ENCODE measurements around the gene EFTUD2.

- TF ChIP-seq, protein P1, sequence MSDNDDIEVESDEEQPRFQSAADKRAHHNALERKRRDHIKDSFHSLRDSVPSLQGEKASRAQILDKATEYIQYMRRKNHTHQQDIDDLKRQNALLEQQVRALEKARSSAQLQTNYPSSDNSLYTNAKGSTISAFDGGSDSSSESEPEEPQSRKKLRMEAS (CRISPR knock-in tag; IDR thresholded peaks at IDR 0.05) = no peak
- TF ChIP-seq, protein P2, sequence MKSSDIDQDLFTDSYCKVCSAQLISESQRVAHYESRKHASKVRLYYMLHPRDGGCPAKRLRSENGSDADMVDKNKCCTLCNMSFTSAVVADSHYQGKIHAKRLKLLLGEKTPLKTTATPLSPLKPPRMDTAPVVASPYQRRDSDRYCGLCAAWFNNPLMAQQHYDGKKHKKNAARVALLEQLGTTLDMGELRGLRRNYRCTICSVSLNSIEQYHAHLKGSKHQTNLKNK (CRISPR knock-in tag; IDR thresholded peaks at IDR 0.05) = no peak
- no peak for TF ChIP-seq RELA (CRISPR knock-in tag; IDR thresholded peaks at IDR 0.05; ENCODE audit: borderline replicate concordance)
- TF ChIP-seq CTCF (IDR thresholded peaks at IDR 0.05) = no peak; the same call in 1 of the 2 replicates
- TF ChIP-seq, protein P3, sequence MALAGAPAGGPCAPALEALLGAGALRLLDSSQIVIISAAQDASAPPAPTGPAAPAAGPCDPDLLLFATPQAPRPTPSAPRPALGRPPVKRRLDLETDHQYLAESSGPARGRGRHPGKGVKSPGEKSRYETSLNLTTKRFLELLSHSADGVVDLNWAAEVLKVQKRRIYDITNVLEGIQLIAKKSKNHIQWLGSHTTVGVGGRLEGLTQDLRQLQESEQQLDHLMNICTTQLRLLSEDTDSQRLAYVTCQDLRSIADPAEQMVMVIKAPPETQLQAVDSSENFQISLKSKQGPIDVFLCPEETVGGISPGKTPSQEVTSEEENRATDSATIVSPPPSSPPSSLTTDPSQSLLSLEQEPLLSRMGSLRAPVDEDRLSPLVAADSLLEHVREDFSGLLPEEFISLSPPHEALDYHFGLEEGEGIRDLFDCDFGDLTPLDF (CRISPR knock-in tag; IDR thresholded peaks at IDR 0.05) = no peak
- TF ChIP-seq ZNF396 (CRISPR knock-in tag; IDR thresholded peaks at IDR 0.05; ENCODE audit: borderline replicate concordance) = no peak
- TF ChIP-seq, protein P4, sequence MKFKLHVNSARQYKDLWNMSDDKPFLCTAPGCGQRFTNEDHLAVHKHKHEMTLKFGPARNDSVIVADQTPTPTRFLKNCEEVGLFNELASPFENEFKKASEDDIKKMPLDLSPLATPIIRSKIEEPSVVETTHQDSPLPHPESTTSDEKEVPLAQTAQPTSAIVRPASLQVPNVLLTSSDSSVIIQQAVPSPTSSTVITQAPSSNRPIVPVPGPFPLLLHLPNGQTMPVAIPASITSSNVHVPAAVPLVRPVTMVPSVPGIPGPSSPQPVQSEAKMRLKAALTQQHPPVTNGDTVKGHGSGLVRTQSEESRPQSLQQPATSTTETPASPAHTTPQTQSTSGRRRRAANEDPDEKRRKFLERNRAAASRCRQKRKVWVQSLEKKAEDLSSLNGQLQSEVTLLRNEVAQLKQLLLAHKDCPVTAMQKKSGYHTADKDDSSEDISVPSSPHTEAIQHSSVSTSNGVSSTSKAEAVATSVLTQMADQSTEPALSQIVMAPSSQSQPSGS (CRISPR knock-in tag; IDR thresholded peaks at IDR 0.05; ENCODE audit: borderline replicate concordance, low read depth) = no peak
- no peak for TF ChIP-seq USF1 (CRISPR knock-in tag; IDR thresholded peaks at IDR 0.05)
- TF ChIP-seq NFE2L1 (CRISPR knock-in tag; IDR thresholded peaks at IDR 0.05) = no peak
These were observed 11.2 kb upstream of the EFTUD2 start for GRCh38 chr17:44910231-44911106.

Data from WTC11 (cell line).